ENCODE results near the gene IFI27L1.

The IFI27L1 gene

DNA sequence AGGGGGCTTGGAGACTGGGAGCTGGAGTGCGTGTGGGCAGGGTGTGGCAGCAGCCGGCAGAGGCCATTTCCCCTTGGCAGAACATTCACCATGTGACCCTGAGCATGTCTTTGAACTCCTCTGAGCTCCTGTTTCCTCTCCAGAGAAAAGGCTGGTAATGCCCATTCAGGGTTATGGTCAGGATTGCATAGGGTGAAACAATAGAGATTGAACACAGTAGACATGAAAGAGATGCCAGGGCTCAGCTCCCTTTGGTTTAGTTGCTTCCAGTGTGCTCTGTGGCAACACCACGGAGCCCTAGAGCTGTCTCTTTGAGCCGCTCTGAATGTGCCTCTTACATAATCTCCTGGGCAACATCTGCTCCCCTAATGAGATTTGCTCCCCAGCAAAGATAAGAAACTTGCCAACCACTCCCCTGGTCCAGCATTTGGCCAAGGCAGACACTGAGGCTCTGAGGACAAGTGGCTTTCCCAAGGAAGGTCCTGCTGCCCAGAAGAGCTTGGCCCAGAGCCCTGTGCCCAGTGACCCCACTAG is 34.0 kb downstream of the IFI27L1 start:
- DNase-seq = peak in 1 of 2 donors; percentile 12

DNA sequence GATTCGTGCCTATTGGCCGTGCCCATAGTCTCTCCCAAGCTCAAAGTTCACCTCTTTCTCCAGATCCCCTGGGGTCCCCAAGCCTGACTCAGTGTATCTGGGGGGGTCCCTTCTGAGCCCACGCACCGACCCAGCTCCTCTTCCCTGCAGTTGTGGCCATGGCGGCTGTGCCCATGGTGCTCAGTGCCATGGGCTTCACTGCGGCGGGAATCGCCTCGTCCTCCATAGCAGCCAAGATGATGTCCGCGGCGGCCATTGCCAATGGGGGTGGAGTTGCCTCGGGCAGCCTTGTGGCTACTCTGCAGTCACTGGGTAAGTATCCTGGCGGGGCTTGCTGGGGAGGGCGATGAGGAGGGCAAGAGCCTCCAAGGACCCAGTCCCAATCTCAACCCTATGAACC is 34.5 kb downstream of the IFI27L1 start:
- DNase-seq = no peak

DNA sequence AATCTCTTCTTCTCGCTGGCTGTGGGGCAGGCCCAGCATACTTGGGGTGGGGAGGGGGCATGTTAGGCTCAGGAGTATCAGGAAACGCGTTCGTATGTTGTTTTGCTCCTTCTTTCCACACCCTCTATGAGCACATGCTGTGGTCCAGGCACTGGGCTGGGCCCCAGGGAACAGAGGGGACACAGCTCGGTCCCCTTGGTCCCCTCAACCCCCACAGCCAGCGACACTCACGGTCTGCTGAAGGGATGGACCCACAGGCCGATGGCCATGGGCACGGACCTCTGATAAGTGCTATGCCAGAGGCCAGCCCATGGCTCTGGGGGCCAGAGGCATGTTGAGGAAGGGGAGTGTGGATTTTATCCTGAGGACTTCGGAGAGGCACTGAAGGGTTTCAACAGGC is 35.6 kb downstream of the IFI27L1 start:
- DNase-seq = no peak

DNA sequence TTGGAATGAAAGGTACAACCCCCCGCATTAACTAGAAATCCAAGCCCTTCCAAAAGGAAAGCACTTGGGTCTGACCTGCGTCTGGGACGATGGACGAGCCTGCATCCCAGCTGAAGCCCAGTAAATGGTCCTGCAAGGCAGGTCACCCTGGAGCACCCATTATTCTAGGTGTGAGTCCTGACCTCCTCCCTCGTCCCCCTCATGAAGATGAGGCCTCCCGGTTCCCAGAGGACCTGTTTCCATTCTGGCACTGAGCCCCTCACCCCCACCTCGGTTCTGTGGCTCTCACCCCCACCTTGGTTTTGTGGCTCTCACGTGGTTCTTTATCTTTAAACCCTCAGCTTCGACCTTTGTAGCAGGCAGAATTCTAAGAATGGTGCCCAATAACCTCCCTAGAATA is 36.7 kb downstream of the IFI27L1 start:
- DNase-seq = no peak

DNA sequence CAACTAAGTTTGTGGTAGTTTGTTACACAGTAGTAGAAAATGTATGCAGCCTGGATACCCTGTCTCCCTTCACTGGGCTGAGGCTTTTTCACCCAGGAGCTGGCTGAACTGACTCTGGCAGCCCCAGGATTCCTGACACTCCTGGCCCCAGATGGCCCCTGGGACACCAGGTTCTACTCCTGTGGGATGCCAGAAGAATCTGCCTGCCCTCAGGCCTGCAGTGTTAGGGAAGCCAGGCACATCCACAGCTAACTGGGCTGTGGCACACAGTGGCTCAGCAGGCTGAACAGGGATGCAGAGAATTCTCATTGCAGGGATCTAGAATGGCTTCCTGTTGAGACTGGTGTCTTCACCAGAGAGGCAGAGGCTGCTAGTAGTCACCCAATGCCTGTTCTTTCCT is 38.0 kb downstream of the IFI27L1 start:
- DNase-seq = no peak

DNA sequence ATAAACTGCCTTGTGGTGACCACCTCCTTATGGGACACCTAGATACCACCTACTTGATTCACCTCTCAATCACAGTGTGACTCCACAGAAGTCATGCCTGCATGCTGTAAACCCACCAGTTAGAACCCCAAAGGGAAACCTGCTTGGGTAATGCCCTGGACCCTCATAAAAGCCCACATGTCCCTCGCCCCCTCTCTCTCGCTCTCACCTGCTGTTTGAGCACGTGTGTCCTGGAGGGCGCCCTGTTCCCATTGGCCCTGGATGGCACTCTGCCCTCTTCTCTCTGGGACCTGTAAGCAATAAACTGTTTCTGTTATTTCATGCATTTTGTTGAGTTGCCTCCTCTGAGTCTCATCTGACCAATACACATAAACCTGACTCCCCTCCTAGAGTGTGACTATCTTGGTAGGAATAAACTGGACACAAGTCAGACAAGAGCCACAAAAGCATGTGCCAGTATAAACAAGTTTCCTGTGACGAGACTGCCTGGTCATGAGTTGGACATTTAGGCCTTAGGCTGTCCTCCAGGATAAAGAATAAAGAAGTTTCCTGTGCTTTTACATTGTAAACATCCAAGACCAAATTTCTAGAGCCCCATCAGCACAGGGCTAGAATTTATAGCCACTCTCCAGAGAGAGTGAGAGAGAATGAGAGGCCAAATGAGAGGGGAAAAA is 39.7 kb downstream of the IFI27L1 start:
- DNase-seq = no peak

DNA sequence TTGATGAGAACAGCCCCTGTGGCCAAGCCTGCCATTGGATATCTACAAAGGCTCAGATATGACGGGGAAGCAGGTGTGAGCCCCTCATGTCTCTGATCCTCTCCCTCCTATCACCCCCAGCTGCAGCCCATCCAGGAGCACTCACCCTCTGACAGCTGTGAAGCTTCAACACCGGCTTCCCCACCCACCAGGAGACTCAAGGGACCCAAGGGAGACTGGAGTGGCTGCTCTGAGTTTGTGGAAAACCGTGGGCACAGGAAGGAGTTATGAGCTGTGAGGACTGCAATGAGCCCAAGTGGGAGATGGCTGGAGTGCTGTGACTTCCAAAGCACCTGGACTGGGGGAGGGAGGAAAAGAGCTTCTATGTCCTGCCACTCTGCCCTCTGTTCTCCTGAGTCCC is 40.4 kb downstream of the IFI27L1 start:
- no peak for DNase-seq

DNA sequence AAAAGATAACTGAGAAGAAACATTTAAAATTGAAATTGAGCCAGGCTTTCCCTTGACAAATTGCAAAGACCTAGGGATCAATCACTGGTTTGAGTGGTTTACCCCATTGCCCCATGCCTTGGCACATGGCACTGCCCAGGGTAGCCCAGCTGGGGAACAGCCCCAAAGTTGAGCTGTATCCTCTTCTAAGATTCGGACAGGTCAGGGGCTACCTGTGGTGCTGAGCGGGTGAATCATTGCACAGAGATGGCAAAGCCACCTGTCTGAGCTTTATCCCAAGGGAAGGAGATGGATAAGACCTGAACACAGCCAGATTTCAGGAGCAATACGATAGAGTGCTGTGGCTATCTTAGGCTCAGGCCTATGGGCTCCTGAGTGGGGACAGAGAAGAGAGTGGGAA is 41.3 kb downstream of the IFI27L1 start:
- no peak for DNase-seq

DNA sequence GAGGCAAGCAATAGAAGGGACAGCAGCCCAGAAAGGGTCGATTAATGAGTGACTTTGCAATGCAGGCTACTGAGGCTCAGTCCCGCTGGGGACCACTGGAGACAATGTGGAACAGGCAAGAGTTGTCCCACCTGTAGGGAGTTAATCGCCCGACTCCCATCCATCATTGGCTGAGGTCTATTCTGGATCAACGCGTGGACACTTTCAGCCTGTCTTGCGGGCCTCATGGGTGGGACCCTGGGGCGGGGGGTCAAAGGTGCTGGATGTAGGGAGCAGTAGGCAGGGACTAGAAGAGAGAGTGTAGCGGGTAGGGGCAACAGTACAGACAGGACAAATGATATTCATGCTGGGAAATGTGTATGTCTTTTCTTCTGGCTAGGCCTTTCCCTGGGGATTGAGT is 42.2 kb downstream of the IFI27L1 start:
- no peak for DNase-seq

DNA sequence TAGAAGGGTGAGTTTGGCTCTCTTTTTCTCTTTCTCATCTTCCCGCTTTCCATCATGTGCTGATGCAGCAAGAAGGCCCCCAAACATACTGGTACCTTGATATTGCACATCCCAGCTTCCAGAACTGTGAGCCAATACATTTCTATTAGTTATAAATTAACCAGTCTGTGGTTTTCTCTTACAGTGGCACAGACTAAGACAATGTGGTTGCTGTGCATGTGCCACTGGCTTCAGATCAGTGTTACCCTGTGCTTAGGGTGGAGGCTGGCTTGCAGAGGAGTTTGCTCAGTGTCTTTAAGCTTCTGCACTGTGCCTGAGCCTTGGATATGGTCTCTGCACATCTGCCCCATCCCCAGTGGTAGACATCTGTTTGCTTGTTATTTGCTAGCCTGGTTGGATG is 42.8 kb downstream of the IFI27L1 start:
- DNase-seq = no peak

DNA sequence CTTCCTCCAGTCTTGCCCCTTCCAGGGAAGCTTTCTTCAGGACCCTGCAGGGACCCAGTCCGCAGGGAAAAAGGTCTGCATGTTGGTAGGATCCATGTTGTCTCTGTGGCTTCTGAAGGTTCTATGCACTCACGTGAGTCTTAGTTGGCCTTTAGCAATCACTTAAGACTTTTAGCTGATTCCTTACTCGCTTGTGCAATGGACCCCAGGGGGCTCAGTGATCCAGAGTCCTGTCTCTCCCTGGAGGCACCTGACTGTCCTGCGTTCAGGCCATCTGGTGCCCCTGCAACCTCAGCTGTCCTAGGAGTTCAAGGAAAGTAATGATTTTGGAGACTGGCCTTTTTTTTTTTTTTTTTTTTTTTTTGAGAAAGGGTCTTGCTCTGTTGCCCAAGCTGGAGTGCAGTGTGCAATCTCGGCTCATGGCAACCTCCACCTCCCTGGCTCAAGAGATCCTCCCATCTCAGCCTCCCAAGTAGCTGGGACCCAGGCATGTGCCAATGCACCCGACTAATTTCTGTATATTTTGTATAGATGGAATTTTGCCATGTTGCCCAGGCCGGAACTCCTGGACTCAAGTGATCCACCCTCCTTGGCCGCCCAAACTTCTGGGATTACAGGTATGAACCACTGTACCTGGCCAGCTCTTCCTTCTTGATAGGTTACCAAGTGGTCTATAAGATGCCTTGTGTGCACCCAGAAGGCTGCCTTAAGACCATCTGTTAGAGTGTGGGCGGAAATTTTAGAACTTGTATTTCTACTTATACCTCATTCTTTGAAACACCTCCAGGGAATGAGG is 43.7 kb downstream of the IFI27L1 start:
- DNase-seq = no peak

DNA sequence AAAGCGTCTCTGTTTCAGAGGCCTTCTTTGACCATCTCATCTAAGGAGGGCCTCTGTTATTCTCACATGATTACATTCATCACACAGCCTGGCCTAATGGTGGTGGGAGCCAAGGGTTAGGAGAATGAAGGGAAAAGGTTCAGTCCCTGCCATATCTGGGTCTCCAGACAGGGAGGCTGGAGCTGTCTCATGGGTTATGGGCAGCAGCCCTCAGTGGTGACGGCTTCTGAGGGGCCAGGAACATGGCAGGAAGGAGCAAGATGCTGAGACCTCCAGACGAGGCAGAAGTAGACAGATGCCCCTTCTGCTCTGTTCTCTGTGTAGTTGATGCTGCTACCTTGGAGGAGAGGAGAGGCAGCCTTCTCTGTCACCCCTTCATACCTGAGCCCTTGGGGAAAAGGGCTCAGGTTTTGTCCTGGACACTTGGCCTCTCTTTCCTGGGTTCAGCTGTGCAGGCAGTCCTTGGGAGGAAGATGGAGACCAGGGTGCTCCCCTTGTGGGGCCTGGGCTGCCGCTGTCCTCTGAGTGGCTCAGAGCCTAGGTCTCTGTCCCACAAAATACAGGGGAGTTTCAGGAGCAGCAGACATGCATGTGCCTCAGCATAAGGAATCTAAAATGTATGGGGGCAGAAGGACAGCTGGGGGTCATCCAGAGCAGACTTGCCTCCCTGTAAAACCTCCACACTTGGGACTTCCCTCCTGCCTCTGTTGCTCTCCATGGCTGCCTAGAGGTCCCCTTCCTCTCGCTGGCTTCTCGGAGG is 44.7 kb downstream of the IFI27L1 start:
- no peak for DNase-seq

DNA sequence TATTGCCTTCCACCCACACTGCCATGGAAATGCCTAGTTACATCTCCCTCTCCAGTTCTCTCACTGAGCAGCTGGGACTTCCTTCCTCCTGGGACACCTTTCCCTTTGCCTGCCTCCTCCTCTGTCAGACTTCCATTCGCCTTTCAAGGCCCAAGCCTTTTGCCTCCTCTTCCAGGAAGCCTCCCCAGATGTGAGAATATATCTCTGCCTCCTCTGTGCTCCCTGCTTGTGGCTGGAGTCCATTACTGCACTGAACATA is 45.2 kb downstream of the IFI27L1 start:
- no peak for DNase-seq

DNA sequence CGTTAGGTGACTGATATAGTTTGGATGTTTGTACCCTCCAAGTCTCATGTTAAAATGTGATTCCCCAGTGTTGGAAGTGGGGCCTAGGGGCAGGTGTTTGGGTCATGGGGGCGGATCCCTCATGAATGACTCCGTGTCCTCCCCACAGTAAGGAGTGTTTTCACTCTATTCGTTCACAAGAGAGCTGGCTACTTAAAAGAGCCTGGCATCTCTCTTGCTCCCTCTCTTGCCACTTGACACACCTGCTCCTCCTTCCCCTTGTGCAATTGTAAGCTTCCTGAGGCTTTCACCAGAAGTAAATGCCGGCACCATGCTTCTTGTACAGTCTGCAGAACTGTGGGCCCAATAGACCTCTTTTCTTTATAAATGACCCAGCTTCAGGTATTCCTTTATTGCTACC is 45.7 kb downstream of the IFI27L1 start:
- no peak for DNase-seq

DNA sequence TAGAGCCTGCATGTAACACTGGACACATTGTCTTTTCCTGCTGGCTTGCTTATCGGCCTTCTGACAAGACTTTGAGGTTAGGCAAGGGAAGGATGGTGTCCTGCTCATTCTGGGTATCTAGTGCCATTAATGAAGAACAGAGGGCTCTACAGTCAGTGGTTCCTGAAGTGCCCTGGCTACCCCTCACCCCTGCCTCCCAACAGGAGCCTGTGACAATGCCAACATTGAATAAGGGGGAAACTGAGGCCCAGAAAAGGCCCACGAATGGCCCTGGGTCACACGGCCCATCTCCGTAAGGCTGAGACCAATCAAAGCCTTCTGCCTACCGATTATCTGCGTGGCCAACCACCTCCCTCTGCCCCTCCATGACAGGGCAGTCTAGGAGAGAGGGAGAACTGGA is 46.2 kb downstream of the IFI27L1 start:
- DNase-seq = no peak

DNA sequence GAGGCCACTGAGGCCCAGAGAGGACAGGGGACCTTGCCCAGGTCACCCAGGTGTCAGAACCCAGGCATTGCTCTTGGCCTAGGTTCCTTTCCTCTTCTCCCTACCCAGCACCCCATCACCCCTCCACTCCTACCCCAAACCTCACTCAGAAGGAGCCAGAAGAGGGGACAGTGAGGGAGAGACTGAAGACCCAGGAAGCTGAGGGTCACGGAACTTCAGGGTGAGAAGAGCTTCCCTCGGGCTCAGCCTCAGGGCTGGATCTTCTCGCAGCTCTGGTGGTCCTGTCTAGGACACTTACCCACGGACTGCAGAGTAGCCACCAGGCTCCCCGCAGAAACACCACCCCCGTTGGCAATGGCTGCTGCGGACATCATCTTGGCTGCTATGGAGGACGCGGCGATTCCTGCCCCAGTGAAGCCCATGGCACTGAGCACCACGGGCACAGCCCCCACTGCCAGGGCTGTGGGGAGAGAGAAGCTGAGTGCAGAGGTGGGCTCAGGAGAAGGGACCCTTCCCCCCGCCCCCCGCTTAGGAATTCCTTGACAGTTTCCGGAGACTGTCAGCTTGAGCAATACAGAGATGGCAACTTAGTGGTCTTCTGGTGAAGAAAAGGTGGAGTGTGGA is 47.2 kb downstream of the IFI27L1 start:
- no peak for DNase-seq

DNA sequence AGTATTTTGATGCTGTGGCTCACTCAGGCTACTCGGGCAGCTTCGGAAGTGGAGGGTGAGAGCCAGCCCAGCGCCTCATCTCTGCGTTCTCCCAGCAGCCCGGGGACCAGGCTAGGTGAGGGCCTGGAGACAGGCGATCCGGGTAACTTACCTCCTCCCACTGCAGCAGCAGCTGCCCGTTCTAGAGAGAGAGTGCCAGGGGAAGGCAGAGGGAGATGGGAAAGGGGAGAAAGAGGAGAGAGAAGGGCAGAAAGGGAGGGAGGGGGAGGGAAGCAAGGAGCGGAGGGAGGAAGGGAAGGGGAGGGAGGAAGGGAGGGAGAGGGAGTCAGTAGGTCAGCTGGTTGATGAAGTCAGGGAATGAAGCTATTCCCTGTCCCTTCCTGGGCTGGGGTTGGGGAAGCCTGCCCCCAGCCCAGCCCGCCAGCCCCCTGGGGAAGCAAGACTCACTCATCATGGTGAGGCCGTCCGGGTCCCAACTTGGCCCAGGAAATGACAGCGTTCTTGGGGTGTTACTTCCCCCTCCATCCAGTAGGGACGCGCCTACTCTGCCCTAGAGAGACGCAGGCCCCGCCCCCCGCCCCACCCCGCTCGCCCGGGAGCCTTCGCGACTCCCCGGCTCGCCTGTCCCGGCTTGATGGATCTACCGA is 48.1 kb downstream of the IFI27L1 start, which contains the start of gene IFI27L2:
Gene IFI27L2, minus strand, starts transcription at position 494 of the 647 bp plus-strand sequence. Its CDS starts 40 bp downstream, at position 454.
- DNase-seq = peak; percentile 79 to 85

DNA sequence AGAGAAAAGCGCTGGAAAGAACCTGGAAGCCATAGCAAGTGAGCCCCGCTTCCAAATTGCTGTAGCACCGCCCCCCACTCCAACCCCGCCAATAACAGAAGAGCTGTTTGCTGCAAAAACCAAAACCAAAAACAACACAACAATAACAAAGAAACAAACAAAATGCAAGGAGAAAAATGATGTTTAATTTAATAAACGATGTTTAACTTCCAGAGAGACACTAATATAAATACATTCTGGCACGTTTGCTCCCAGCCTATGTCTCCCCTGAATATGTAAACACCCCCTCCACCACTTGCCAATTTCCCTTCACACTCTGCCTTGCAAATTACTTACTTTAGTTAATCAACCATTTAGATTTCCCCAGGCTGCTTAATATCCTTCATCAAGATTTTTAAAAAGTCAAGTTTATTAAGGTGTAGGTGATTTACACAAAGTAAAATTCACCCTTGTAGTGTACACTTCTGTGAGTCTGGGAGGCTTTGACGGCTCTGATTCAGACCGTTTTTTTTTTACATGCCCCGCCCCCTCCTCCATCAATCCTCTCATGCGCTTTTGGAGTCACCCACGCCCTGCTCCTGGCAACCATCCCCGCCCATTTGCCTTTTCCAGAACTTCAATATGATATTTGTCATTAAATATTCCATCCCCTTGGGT is 48.8 kb downstream of the IFI27L1 start:
- peak; percentile 62 to 71 for DNase-seq

DNA sequence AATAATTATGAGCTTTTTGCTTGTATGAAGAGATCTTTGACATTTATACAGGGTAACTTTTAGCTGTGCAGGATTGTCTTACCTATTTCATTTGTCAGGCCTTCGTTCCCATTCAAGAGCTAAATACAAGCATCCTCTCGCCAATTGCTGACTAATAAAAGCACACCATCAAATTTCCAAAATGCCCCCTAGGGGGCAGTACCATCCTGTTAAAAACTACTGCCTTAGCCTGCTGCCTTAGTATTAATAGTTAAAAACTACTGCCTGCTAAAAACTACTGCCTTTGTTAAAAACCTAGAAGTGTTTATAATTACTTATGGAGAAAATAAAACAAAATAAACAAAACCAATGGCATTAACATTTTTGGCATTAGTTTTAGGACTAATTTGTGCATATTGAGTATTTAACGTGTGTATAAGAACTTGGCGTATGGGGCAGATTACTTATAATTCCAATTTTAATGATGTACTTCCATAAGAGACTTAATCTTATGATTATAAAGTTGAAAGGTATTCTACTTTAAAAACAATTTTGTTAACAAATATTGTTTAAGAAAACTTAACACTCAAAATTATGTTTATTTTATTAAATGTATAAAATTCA is 51.3 kb downstream of the IFI27L1 start:
- DNase-seq = peak; percentile 55 to 90

DNA sequence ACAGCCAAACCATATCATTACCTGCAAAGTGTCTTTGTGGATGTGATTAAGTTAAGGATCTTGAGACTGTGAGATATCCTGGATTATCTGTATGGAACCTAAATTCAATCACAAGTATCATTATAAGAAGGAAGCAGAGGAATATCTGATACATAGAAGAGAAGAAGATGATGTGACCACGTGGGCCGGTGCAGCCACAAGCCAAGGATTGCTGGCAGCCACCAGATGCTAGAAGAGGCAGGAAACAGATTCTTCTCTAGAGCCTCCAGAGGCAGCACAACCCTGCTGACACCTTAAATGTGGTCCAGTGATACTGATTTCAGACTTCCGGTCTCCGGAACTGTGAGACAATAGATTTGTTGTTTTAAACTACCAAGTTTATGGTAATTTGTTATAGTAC is 54.4 kb downstream of the IFI27L1 start:
- DNase-seq = no peak

DNA sequence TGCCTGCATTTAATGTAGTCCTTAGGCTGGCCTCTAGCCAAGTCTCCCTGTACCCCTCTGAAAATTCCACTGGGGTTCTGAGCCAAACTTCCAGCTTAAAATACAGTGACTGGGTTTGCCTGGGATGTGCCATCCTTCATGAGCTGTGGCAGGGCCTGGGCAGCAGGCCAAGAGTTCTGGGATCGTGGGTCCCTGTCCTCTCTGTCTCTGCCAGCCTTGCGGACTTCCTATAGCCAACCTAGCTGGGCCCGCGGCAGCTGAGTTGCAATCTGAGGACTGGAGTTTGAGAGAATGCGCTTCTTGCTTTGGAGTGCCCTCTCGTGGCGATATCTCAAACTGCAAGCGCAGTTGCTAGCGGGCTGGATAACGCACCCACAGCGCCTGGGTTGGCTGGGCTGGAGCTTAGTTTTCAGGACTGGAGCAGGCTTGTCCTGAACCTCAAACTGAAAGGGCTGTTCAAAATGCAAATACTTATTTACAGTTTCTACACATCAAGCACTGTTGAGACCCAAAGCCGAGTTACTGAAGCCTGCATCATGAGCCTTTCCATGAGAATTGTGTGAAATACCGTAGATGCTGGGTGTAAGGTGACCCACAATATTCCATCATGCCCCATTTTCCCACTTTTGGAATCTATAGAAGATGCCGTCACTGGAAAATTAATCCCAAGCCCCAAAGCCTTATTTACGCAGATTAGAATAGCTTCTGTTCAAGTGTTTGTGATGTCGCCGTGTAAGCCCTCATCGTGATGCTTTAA is 55.6 kb downstream of the IFI27L1 start:
- DNase-seq = peak; percentile 60 to 96
